CD4-positive, alpha-beta T cell treated with Interleukin-15 for 4 hours (primary cell): Measurements from ENCODE around the gene IFNLR1.

Source experiments
- DNase-seq: peaks from one replicate; pipeline ENCODE4 v3.0.0-alpha.2; 2020; ENCODE audit warnings: low spot score

IFNLR1 gene

DNA sequence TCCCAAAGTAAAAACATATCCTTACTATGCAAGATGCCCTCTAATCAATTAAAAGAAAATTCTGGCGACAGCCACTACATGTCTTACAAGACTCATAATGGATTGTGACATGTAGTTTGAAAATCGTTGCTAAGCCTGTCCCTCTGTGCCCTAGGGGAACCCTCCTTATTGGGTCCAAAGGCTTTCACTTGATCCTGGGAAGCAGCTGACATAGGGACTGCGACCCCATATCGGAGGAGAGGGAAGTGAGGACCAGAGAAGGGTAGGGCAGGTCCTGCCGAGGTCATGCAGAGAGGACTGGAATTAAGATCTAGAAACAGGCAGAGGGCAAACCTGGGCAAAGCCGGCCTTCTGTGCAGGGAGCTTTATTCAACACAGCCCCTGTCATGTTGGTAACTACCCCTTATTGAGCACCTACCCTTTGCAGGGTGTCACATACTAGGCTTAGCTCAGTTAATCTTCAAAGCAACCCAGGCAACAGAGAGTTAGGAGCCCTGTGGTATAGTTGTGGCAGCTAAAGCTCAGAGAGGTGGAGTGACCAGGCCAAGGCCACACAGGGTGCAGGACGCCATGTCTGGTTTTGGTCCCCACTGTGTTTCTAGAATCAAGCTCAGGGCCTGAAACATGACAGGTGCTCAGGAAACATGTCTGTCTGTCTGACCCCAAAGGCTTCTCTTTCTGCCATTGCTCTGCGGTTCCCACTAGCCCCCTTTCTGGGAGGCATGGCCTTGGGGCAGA, 18.4 kb upstream of the IFNLR1 start:
- no peak for DNase-seq

DNA sequence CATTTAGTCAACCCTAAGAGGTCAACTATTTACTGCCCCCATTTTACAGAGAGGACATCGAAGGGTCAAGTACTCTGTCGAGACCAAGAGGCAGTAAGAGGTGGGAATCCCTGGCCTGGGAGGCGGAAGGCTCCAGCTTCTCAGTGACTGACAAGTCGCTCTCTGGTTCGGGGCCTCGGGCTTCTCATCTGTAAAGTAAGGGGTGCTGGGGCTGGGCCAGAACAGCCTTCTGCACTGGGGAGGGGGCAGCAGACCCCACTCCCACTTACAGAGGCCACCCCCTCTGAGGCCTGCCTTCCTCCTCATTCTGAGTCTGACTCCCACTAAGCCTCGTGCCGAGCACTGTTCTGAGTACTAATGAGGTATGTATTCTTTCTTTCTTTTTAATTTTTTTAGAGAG, 17.0 kb upstream of the IFNLR1 start:
- DNase-seq: no peak

GRCh38 chr1:24203404-24203803, 16.3 kb upstream of the IFNLR1 start:
- DNase-seq: peak; percentile 12

DNA sequence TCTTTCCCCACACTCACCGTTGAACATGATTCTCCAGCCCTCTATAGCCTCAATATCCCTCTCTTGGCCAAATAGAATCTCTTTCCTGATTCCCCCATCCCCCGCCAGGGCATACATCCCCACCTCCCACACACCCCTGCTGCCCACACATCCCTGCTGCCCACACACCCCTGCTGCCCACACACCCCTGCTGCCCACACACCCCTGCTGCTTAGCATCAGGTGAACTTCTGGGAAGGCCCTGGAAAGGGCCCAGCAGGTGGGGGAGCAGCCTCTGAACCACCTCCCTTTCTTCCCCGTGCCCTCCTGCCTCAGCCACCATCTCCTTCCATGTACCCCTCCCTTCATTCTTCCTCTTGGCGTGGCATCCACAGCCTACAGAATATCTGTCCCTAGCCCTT, 15.9 kb upstream of the IFNLR1 start:
- no peak for DNase-seq

DNA sequence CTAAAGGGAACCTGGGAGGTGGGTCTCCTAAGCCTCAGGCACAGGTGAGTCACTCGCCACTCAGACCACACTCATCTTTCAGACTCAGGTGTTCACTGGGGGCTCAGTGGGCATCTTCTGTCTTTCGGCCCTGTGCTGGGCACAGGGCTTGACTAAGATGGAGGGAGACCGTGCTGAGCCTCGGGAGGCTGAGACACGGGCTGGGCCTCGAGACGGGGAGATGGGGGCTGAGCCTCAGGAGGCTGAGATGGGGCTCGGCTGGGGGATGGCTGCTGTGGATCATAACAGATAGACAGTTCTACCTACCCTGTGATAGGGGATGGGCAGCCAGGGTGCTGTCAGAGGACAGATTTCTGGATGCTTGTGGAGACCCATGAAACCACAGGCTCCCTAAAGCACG, 15.5 kb upstream of the IFNLR1 start:
- DNase-seq: no peak

- DNase-seq: peak; percentile 57
These were observed 14.9 kb upstream of the IFNLR1 start for GRCh38 chr1:24201941-24202440.

GRCh38 chr1:24199291-24199900, 12.3 kb upstream of the IFNLR1 start:
- peak; percentile 76 for DNase-seq

DNA sequence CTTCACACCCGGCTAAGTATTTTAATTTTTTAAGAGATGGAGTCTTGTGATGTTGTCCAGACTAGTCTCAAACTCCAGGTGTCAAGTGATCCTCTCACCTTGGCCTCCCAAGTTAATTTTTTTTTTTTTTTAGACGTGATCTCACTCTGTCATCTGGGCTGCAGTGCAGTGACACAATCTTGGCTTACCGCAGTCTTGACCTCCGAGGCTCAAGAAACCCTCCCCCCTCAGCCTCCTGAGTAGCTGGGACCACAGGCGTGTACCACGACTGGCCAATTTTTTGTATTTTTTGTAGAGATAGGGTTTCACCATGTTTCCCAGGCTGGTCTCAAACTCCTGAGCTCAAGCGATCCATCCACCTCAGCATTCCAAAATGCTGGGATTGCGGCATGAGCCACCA, 11.7 kb upstream of the IFNLR1 start:
- no peak for DNase-seq

DNA sequence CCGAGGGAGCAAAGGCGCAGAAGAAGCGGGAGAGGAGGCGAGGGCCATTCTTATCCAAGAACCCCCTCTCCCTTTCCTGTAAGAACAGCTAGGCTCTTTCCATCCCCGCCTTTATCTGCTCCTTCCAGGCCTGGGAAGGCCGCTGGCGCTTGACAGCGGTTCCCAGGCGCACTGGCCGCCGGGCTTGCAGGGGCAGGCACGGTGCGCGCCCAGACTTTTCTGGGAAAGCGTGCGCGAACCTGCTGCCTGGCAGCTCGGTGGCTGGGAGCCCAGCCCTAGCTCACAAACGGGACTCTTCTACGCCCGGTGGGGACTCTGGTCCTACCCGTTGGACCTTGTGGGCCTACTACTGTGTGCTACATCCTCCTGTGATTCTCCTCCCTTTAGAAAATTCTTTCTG, 8.8 kb upstream of the IFNLR1 start:
- DNase-seq: no peak

DNA sequence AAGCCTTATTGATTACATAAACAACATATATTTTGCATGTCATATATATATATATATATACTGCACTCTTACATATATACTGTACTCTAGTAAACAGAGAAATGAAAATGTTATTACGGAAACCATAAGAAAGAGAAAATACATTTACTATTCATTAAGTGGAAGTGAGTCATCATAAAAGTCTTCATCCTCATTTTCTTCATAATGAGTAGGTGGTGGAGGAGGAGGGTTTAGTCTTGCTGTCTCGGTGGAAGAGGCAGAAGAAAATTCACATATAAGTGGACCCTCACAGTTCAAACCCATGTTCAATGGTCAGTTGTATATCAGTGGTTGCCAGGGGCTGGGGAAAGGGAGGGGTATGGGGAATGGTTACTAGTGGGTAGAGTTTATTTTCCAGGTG, 8.0 kb upstream of the IFNLR1 start:
- DNase-seq: no peak

DNA sequence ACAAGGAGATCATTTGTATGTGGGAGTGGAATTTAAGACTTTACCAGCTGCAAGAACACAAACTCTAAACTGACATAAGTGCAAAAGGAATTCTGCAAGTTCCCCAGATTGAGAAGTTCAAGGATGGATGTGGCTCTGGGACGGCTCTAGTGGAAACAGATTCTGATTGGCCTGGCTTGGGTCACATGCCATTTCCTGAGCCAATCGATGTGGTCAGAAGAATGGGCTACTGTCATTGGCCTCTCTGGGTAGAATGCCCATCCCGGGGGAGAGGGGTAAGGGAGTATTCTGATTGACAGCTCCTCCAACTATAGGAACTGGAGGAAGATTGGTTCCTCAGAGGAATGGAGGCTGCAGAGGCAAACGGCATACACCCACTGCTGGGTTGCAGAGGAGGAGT, 6.0 kb upstream of the IFNLR1 start:
- no peak for DNase-seq

DNA sequence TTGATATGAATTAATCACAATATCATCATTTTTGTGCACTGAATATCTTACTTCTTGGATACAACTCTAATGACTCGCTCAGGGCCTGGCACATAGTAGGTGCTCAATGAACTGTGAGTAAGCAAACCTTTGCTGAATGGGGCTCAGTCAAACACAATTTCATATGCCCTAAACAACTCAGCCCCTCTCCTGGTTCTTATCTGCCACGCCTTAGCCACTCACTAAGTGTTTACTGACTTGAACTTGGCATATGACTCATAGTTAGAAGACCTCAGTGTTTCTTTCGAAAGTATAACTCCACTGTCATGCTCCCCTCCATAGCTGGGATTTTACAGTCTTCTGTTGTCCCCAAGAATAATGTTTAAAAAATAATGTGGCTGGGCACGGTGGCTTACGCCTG, 4.8 kb upstream of the IFNLR1 start:
- DNase-seq: peak; percentile 48

DNA sequence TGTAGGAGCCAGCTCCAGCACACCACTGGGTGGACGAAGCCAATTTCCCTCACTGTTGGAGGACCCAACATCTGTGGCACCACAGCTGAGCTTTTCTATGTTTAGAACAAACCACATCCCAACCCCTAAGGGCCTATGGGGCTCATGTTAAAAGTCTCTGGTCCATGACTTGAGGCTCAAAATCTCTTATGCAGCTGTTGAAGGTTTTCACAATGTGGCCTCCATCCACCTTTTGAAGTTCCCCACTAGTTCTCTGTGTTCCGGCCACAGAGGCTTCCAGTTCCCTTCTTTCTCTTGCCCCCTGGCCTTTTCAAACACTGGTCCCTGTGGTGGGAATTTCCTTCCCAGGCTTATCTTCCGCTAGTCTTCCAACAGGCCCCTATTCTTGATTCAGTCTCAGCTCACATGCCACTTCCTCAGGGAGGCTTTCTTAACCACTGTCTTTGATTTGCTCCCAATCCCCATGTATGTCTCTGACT, 3.9 kb upstream of the IFNLR1 start:
- DNase-seq: no peak

DNA sequence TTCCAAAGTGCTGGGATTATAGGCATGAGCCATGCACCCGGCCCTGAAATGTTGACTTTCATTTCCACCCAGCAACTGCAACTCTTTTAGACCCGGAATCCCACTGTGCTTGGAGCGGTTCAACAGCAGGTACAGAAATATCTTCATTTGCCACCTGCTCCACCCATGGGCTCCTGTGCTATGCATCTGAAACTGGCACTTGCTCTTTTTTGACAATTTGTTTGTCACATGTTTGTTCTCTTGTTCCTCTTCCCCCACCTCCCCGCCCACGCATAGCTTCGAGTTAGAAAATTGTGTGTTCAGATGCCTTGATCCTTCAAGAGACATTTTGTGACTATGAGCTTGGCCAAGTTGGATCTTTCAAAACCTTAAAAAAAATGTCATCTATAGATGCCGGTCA, 2.4 kb upstream of the IFNLR1 start:
- no peak for DNase-seq

GRCh38 chr1:24186711-24186992, 437 bp downstream of the IFNLR1 start:
- no peak for DNase-seq

DNA sequence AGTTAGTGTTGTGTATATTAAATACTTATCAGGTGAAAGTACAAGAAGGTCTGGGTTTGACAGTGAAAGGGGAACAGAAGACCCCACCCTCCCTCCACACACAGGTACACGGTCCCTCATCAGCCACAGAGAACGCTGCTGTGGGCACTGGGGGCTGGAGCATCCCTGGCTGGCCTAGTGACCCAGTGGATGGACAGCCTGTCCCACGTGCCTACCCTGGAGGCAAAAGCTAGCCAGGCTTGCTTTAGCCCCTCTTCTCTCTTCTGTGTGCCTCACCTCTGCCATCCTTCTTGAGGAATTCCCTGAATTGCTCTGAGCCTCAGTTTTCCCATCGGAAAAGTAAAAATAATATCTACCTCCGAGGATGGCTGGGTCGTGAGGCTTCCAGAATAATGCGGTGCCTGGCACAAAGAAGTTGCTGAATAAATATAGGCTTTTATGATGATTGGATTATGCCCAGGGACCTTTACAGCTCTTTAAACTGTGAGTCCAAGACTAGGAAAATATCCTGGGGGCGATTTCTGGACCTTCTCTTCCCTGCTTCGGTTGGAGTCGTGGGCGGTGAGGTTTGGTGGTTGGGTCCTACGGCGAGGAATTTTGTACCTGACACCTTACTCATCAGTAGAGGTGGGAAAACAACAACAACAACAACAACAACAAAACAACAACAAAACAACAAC, 918 bp downstream of the IFNLR1 start:
- no peak for DNase-seq

- DNase-seq: no peak
These were observed 2.0 kb downstream of the IFNLR1 start for GRCh38 chr1:24185076-24185475.

- no peak for DNase-seq
These were observed 5.0 kb downstream of the IFNLR1 start for GRCh38 chr1:24182061-24182460.

DNA sequence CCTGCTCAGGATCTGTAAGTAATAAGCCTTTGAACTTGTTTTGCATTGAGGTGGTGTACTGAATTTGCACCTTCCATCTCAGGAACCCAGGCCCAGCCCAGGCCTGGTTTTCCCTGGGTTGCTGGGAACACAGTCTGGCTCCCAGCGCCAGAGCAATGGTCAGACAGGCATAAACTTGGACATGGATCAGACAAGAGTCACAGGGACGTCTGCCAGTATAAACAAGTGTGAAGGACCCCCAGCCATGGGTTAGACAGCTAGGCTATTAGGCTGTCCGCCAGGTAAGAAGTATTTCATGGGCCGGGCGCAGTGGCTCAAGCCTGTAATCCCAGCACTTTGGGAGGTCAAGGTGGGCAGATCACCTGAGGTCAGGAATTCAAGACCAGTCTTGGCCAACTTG, 5.5 kb downstream of the IFNLR1 start:
- DNase-seq: no peak

- no peak for DNase-seq
These were observed 6.4 kb downstream of the IFNLR1 start for GRCh38 chr1:24180676-24181075.

GRCh38 chr1:24179251-24179840, 7.7 kb downstream of the IFNLR1 start:
- no peak for DNase-seq

DNA sequence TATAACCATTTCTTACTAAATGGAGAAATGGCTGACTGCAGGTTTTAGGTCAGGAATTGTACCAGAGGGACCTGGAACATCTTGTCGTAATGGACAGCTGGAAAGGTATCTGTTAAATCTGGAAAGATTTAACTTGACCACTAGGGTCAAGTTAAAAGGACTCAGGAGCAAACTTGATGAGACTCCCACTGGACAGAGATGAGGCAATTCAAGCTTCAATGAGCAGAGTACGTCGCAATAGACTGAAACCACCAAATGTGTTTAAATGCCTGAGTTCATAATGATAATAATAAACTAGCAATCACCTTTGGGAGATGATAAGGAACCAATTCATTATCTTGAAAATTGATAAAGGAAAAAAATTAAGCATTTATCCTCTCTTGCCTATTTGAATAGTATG, 8.7 kb downstream of the IFNLR1 start:
- no peak for DNase-seq

DNA sequence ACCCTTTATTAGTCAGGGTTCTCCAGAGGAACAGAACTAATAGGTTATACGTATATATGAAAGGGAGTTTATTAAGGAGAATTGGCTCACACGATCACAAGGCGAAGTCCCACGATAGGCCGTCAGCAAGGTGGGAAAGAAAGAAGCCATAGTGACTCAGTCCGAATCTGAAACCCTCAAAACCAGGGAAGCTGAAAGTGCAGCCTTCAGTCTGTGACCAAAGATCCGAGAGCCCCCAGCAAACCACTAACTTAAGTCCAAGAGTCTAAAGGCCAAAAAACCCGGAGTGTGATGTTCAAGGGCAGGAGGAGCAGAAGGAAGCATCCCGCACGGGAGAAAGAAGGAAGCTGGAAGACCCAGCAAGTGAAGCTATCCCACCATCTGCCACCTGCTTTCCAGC, 9.9 kb downstream of the IFNLR1 start:
- DNase-seq: no peak
